Stimulated activated CD4-positive, alpha-beta T cell treated with anti-CD3 and anti-CD28 coated beads, Interleukin-15, amount 100 ng/mL, for 24 hours (primary cell): ENCODE data around the gene DNAH17.

Experiments
- DNase-seq: peaks from one replicate; pipeline ENCODE4 v3.0.0-alpha.2; 2020

The DNAH17 gene

GRCh38 chr17:78442648-78443218 lies 134.5 kb downstream of the DNAH17 start:
- DNase-seq = no peak

GRCh38 chr17:78441271-78441971 lies 135.8 kb downstream of the DNAH17 start:
- DNase-seq = no peak

- no peak for DNase-seq
Observed at GRCh38 chr17:78438694-78439325, 138.4 kb downstream of the DNAH17 start.

GRCh38 chr17:78438271-78438691 lies 138.9 kb downstream of the DNAH17 start:
- DNase-seq = no peak

GRCh38 chr17:78437508-78438169 lies 139.6 kb downstream of the DNAH17 start:
- no peak for DNase-seq

GRCh38 chr17:78435330-78436005 lies 141.7 kb downstream of the DNAH17 start:
- no peak for DNase-seq

- DNase-seq = no peak
Observed at GRCh38 chr17:78434455-78435329, 142.5 kb downstream of the DNAH17 start.

GRCh38 chr17:78433780-78434335 lies 143.3 kb downstream of the DNAH17 start:
- no peak for DNase-seq

GRCh38 chr17:78433013-78433727 lies 144.0 kb downstream of the DNAH17 start:
- DNase-seq = no peak

GRCh38 chr17:78432226-78433012 lies 144.8 kb downstream of the DNAH17 start:
- DNase-seq = no peak

- DNase-seq = no peak
Observed at GRCh38 chr17:78431692-78431958, 145.6 kb downstream of the DNAH17 start.

- DNase-seq = no peak
Observed at GRCh38 chr17:78430892-78431691, 146.1 kb downstream of the DNAH17 start.

GRCh38 chr17:78429618-78429995 lies 147.6 kb downstream of the DNAH17 start:
- DNase-seq = no peak

GRCh38 chr17:78428836-78429617 lies 148.2 kb downstream of the DNAH17 start:
- no peak for DNase-seq

- no peak for DNase-seq
Observed at GRCh38 chr17:78428025-78428575, 149.1 kb downstream of the DNAH17 start.

GRCh38 chr17:78427140-78427539 lies 150.1 kb downstream of the DNAH17 start:
- DNase-seq = no peak

- no peak for DNase-seq
Observed at GRCh38 chr17:78426293-78426879, 150.8 kb downstream of the DNAH17 start.

GRCh38 chr17:78425429-78425828 lies 151.8 kb downstream of the DNAH17 start:
- DNase-seq = no peak
